HG02571 (cell line): ENCODE results near the gene SLC17A1.
"Not testable (repeated sequence)": the region's sequence is repeated elsewhere in the genome, so short reads cannot be mapped to it uniquely, and the experiment has no call there.

Experiments
- ATAC-seq: cut with Tn5 transposase; IDR thresholded peaks from one replicate; pipeline ENCODE4 v1.9.1; 2021; ENCODE audit warnings: mild to moderate bottlenecking, moderate library complexity; ENCODE audit not compliant: unreplicated experiment

The SLC17A1 gene

GRCh38 chr6:25757936-25758642 is 73.8 kb downstream of the SLC17A1 start:
- no peak for ATAC-seq

GRCh38 chr6:25756382-25757363 is 75.2 kb downstream of the SLC17A1 start:
- no peak for ATAC-seq

GRCh38 chr6:25755483-25755882 is 76.4 kb downstream of the SLC17A1 start:
- no peak for ATAC-seq

GRCh38 chr6:25754535-25754934 is 77.3 kb downstream of the SLC17A1 start, which contains the start of gene SLC17A4:
Gene SLC17A4 (plus strand): TSS chr6:25754742. CDS start chr6:25761963, 7,221 bp downstream.
- no peak for ATAC-seq

- ATAC-seq, result no peak
These were observed 78.8 kb downstream of the SLC17A1 start for GRCh38 chr6:25753079-25753478.

GRCh38 chr6:25750906-25751305 is 80.9 kb downstream of the SLC17A1 start:
- ATAC-seq, result no peak

- no peak for ATAC-seq
These were observed 82.0 kb downstream of the SLC17A1 start for GRCh38 chr6:25749837-25750236.

- not testable (repeated sequence) for ATAC-seq
These were observed 83.0 kb downstream of the SLC17A1 start for GRCh38 chr6:25748601-25749517.

- no peak for ATAC-seq
These were observed 83.8 kb downstream of the SLC17A1 start for GRCh38 chr6:25748049-25748448.

GRCh38 chr6:25747477-25747876 is 84.4 kb downstream of the SLC17A1 start:
- ATAC-seq, result no peak

GRCh38 chr6:25746968-25747367 is 84.9 kb downstream of the SLC17A1 start:
- ATAC-seq, result no peak

- no peak for ATAC-seq
These were observed 86.0 kb downstream of the SLC17A1 start for GRCh38 chr6:25745836-25746235.

GRCh38 chr6:25743868-25744267 is 88.0 kb downstream of the SLC17A1 start:
- ATAC-seq, result no peak

GRCh38 chr6:25735261-25735660 is 96.6 kb downstream of the SLC17A1 start:
- no peak for ATAC-seq
